ENCODE results near the gene RPP40.

Gene RPP40

DNA sequence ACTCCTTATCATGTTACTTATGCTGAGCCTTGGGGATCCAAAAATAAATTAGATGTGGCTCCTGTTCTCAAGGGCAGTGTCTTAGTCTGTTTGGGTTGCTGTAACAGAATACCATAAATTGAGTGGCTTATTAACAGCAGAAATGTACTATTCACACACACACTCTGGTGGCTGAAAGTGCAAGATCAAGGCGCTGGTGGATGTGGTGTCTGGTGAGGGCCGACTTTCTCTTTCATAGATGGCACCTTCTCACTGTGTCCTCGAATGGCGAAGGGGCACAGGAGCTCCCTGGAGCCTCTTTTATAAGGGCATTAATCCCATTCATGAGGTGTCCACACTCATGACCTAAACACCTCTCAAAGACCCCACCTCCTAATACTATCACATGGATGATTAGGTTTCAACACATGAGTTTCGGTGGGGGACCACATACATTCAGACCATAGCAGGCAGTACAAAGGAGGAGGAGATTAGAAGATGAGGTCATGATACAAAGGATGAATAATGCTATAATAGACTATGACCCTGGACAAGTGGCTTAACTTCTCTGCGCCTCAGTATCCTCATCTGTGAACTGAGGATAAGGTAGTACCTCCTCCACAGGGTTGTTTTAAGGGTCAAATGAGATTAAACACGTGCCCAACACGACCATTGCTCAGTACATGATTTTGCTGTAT is 34.1 kb downstream of the RPP40 start:
- no peak for DNase-seq (ENCODE audit: low spot score)

DNA sequence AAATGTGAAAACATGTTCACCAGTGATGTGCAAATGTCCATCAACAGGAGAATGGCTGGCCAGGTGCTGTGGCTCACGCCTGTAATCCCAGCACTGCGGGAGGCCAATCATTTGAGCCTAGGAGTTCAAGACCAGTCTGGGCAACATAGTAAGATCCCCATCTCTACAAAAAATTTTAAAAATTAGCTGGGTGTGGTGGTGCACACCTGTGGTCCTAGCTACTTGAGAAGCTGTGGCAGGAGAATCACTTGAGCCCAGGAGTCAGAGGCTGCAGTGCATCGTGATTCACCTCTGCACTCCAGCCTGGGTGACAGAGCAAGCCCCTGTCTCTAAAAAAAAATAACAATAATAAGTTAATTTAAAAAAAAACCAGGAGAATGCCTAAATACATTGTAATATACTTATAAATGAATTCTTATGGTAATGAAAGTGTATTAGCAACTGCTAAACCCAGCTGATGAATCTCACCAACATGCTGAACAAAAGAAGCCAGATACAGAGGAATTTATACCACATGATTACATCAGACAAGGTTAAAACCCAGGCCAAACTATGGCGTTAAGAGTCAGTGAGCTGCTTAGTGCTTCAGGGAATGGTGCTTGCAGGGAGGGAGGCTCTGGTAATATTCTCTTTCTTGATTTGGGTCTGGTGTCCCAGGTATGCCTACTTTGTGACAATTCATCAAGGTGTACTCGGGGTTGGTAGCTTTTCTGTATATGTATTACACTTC is 36.4 kb downstream of the RPP40 start:
- no peak for DNase-seq (ENCODE audit: low spot score)

DNA sequence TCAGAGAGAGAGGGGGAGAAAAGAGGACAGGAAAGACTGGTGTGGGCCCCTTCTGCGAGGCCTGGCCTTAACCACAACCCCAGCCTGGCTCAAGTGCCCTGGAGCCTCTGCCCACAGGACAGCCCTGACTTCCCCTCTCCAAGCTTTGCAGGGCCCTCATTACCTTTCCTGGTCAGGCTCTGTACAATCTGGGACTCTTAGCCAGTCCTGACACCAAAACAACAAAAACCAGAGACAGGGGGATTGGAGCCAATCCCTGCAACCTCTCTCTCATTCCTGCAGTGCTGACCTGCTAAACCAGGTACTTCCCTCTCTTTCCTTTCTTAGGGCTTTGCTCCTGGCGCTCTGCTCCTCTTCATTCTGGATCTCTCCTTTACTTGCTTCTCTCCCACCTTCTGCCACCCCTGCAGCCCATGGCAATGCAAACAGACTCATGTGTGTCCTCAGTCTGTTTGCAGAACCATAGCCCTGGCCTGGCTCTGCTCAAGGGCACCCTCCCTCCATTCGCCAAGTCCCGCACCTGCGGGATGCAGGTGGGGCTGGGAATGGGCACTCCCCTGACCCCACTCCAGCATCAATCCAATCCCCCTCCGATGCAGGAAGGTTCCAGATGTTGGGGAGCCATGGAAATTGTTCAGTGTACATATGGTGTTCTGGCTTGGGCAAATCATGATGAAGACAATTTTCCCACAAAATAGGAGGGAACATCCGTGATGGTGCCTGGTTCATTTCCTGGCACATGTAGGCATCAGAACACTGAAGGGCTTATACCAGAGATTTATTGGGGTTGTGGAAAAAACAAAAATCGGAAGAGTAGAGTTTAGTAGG is 38.1 kb downstream of the RPP40 start:
- no peak for DNase-seq (ENCODE audit: low spot score)

DNA sequence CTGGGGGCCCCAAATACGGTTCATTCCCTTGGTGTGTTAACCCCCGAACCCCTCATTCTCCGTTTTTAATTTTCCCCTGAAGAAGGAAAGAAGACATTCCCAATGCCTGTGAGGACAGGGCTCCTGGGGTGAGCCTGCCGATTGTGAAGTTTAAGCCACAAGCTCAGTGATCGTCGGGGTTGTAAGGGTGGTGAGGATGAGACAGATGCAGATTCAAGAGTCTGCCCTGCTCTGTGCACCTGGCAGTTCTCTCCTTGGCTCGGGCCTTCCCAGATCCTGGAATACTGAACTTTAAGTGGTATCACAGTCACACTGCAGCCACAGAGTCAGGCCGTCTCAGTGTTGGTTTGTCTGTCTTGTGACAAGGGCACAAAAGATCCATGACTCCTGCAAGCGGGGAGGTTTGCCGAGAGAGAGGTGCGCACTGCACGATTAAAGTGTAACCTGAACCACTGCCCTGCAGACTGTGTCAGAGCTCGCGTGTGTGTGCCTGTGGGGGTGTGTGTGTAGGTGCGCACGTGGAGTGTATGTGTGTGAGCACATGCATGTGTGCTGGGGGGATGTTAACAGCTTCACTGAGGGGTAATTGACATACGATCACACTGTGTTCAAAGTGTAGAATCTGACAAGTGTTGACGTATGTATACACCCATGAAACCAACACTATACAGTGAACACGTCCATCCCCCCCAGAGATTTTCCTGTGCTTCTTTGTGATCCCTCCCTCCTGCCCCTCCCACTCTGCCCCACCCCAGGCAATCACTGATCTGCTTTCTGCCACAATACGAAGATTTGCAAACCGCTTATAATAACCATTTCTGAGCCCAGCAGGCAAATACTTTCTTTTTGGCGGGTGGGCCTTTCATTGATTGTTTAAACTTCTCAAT is 38.9 kb downstream of the RPP40 start:
- DNase-seq (ENCODE audit: low spot score), result no peak

DNA sequence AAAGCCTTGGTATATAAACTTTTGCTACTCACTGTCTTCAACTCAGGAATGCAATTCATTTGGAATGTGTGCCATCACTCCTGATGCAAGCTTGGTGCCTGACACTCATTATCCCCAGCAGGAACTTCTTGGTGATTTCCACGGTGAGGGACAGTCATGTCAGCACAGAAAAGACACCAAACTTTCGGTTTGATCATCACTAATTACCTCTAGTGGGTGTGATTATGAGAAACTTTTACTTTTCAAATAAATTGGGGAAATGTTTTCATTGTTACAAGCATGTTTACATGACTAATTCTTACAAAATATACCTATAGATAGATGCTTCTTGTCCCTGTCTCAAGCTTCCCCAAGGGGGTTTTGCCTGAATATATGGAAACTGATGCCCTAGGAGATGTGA is 40.9 kb downstream of the RPP40 start:
- no peak for DNase-seq (ENCODE audit: low spot score)

DNA sequence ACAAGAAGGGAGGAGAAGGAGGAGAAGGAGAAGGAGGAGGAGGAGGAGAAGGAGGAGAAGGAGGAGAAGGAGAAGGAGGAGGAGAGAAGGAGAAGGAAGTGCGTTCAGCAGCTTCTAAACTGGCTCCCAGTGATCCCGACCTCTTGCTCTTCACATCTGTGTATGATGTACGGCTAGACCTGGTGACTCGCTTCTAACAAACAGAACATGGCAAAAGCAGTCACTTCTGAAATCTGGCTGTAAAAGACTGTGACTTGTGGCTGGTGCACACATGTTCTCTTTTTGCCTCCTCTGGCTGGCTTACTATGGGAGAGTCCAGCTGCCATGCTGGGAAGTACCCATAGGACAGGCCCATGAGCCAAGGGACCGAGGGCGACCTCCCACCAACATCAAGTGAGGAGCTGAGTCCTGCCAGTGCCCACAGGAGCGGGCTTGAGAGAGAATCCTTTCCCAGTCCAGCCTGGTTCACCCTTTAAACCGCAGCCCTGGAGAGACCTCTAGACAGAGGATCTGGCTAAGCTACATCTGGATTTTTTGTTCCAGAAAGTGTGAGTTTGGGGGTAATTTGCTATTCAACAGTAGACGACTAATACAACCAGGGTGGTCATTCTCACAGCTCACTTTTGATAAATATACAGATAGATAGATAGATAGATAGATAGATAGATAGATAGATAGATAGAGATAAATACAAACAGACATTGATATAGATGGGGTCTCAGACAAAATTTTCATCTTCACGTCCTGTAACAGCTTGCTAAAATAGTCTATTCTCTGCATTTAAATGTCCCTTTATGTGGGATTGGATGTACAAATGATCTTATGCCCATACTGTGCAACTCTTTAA is 42.3 kb downstream of the RPP40 start:
- DNase-seq (ENCODE audit: low spot score), result no peak

DNA sequence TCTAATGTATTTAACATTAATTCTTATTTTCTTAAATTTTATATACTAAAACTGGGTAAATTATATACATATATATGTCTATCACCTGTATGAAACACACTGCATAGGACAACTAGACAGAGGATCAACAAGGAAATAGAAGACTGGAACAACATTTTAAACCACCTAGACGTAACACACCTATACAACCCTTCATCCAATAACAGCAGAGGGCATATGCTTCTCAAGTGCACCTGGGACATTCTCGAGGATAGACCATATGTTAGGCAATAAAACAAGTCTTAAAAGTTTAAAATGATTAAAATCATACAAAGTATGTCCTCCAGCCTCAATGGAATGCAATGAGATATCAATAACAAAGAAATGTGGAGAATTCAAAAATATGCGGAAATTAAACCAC is 45.2 kb downstream of the RPP40 start:
- DNase-seq (ENCODE audit: low spot score), result no peak

DNA sequence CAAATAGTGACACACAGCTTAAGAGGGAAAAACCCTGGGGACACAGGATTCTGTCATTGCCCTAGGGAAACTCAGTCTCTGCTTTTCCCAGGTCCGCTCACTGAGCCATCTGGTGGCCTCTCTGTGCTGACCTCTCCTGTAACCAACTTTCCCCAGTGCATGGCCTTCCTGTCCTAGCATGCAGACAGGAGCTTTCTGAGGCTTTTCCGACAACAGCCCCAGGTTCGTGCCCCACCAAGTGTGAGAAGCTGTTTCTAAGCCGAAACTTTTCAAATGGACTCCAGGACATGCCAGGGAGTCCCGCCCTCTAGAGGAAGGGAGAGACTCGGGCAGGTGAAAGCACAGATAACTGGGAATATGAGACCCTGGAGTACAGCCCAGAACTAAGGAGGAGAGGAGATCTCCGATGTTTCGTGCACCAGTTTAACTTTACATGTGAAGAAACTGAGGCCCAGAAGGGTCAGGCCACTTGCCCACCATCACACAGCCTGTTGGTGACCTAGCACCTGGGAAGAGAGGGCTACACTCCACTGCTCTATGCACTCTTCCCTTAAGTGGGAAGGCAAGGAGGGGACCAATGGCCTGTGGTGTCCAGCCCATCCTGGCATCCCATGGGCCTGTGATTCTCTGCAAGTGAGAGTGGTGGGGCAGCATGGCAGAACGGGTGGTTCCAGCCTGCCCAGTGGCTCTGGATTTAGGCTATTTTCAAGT is 46.2 kb downstream of the RPP40 start:
- no peak for DNase-seq (ENCODE audit: low spot score)

DNA sequence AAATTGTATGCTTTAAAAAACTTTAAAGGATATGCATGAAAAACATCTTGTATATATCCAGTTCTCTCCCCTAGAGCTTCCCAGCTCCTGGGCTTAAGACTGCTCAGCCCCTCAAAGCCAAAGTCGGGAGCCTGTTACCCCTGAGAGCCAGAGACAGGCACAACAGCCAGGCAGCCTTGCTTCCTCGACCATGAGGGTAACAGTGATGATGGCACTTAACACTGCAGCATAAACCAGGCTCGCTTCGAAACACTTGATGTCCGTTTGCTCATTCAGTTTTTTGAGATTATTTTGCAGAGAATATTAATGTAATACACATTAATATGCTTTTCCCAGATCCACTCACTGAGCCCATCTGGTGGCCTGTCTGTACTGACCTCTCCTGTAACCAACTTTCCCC is 47.2 kb downstream of the RPP40 start:
- no peak for DNase-seq (ENCODE audit: low spot score)

DNA sequence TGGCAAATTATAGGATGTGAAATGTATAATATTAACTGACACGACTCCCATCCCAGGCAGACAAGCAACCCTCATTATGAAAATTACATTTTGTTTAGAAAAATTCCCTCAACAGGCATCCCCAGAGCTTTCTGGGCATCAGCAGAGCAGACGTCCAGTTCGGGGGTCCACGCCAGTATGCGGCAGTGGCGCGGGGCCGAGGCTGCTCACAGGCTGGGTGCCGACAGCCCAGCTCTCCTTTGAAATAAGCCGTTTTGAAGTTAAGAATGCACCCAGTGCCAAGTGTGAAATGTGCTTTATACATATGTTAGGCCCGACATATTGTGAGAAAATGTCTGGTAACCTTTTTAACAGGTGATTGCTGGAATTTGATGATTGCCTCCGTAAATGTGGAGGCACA is 50.4 kb downstream of the RPP40 start:
- DNase-seq (ENCODE audit: low spot score), result no peak

DNA sequence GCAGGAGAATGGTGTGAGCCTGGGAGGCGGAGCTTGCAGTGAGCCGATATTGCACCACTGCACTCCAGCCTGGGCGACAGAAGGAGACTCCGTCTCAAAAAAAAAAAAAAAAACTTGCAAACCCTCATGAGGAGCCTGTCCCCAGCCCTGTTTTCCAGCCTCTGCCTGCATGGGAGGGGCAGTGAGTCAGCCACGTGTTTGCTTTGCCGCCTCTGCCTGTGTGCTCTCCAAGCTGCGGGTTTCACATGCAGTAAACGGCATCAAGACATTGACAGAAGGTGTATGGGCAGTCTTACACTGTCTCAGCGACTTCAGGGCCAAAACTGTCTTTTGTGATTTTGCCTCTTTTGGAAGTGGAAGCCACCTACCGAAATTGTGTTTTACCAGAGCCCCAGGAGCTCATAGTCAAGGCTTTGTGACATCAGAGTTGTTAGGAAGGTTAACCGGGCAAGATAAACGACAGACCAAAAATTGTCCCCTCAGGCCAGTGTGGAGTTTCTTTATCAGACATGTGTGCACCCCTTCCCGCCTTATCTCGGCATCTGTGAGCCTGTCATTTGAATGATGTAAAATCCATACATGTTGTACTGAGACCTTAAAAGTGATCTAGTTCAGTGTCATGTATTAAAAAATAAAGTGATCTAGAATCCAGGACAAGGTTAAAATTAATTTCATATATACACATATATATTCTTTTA is 52.9 kb downstream of the RPP40 start:
- DNase-seq (ENCODE audit: low spot score), result no peak

DNA sequence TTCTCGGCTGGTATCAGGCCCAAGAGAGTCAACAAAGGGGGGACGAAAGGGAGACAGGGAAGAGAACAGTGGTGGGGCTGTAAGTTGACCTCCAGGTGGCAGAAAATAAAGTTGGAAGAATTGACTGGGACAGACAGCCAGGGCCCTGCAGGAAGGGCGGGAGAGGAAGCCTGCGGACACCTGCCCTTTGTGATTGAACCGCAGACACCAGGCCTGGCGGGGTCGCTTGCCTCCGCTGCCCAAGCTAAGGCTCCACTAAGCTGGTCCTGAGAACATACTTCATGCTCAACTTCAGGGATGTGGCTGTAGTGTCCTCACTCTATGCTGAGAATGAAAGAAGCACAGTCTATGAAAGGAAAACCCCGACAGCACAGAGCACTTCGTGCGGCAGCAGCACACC is 53.8 kb downstream of the RPP40 start:
- no peak for DNase-seq (ENCODE audit: low spot score)

DNA sequence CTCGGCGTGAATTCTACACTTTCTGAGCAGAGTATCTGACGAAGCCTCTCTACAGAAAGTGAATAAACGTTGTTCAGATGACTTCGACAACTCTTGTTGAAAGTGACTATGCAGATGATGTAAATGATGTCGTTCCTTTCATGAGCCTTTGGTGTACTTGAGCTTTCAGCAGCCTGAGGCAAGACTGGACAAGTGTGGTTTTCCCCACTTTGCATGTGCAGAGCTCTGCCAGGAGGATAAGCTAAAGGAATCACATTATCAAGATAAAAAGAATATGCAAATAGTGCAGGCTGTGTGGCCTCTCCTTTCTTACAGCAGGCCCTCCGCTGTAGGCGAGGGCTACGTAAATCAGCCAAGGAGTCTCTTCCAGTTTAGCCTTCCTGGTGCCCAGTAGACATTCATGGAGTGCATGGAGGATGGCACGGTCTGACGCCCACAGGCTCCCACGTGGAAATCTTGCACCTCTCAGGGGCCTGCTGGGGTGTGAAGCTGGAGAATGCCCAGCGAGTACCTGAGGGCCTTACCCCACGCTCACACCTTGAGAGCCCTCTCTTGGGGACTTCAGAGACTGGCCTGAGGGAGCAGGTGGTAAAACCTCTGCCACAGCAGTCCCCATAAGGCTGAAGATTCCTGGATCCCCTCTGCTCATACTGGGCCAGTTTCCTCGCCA is 54.9 kb downstream of the RPP40 start:
- DNase-seq (ENCODE audit: low spot score), result no peak

DNA sequence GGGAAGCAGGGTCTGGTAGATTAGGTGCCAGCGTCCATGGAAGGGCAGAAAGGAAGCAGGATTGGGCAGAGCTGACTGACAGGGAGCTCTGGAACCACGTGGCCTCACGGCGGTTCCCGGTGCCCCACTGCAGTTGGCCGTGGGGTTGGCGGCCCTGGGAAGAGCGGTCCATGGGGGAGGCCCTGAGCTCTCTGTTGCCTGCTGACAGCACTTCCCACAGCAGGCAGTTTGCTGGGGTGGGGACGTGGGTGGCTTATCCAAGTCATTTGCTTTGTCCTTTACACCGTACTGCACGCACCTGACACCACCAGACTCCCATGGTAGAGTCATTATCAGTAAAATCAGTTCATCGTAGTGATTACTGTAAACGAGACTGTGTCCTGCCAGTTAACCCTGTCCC is 56.1 kb downstream of the RPP40 start:
- DNase-seq (ENCODE audit: low spot score), result no peak

DNA sequence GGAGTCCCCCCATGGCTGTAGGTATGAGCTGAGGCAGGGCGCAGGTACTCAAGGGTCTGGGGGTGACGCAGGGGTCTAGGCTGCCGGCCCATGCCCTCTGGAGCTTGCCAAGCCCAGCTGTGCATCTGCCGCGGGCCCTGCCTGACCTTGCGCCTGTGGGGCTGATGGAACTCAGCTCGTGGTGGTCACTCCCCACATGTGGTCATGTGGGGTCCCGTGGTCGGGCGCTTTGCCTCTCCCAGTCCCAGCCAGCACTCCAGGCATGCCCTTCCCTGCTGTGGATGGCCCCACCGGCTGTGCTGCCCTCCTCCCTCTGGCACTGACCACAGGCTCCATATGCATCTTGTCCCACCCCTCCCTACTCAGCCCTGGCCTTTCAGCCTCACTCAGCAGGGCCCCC is 57.3 kb downstream of the RPP40 start:
- DNase-seq (ENCODE audit: low spot score), result no peak
